HFF-Myc (cell line): ENCODE data around the gene CELA2B.
"Not testable (repeated sequence)": the region's sequence is repeated elsewhere in the genome, so short reads cannot be mapped to it uniquely, and the experiment has no call there.

Experiments
- DNase-seq: peaks from one replicate; pipeline ENCODE4 v3.0.0-alpha.2; 2011; ENCODE audit warnings: low read depth; ENCODE audit errors: extremely low read depth
- H3K4me3 ChIP-seq: replicated peaks from 2 replicates; pipeline ENCODE4 v1.5.1; 2011; ENCODE audit warnings: low read depth, mild to moderate bottlenecking, control low read depth, low read length
- CTCF ChIP-seq: IDR thresholded peaks from 2 replicates; pipeline ENCODE4 v1.5.1; 2012; ENCODE audit warnings: mild to moderate bottlenecking, low read depth, low read length, control low read depth; ENCODE audit errors: missing control alignments

The CELA2B gene

GRCh38 chr1:15485636-15486035, 9.7 kb downstream of the CELA2B start:
- no peak overlapping the region for H3K4me3 ChIP-seq
- DNase-seq: no peak
- TF ChIP-seq CTCF: no peak

- not testable (repeated sequence) for H3K4me3 ChIP-seq, DNase-seq
Measured at GRCh38 chr1:15486844-15487610, 11.1 kb downstream of the CELA2B start.

GRCh38 chr1:15488371-15488770, 12.5 kb downstream of the CELA2B start:
- DNase-seq: no peak
- TF ChIP-seq CTCF: no peak
- H3K4me3 ChIP-seq: no peak overlapping the region

- no peak overlapping the region for H3K4me3 ChIP-seq
- no peak for DNase-seq
- no peak for TF ChIP-seq CTCF
Measured at GRCh38 chr1:15489052-15489736, 13.3 kb downstream of the CELA2B start.

- not testable (repeated sequence) for H3K4me3 ChIP-seq, DNase-seq
Measured at GRCh38 chr1:15491010-15491409, 15.1 kb downstream of the CELA2B start.

- no peak for TF ChIP-seq CTCF
- H3K4me3 ChIP-seq: no peak overlapping the region
- no peak for DNase-seq
Measured at GRCh38 chr1:15492596-15492995, 16.7 kb downstream of the CELA2B start.

- no peak overlapping the region for H3K4me3 ChIP-seq
- TF ChIP-seq CTCF: no peak
- no peak for DNase-seq
Measured at GRCh38 chr1:15493869-15494390, 18.0 kb downstream of the CELA2B start.
